Chondrocyte (in vitro differentiated cells): Measurements from ENCODE around the gene ATP23. TPM values are rescaled to one million over a fixed set of nuclear protein-coding genes. Genes with fewer than 3 reads are reported as not detected.

Experiments
- DNase-seq: peaks from one replicate; pipeline ENCODE4 v3.0.0; 2021; ENCODE audit warnings: mixed read lengths, low spot score
- H3K27ac Mint-ChIP-seq: one replicate; pipeline ENCODE4 v1.8.0; 2021; ENCODE audit warnings: mild to moderate bottlenecking, moderate library complexity, mixed read lengths; ENCODE audit not compliant: unreplicated experiment
- H3K27me3 Mint-ChIP-seq: 2 replicates; pipeline ENCODE4 v1.8.0; 2021; ENCODE audit warnings: low read depth, mixed read lengths
- H3K36me3 Mint-ChIP-seq: 2 replicates; pipeline ENCODE4 v1.8.0; 2021; ENCODE audit warnings: low read depth, mixed read lengths
- H3K4me1 Mint-ChIP-seq: 2 replicates; pipeline ENCODE4 v1.8.0; 2021; ENCODE audit warnings: low read depth, mild to moderate bottlenecking, mixed read lengths
- H3K4me3 Mint-ChIP-seq: one replicate; pipeline ENCODE4 v1.8.0; 2021; ENCODE audit warnings: mild to moderate bottlenecking, moderate library complexity, mixed read lengths; ENCODE audit not compliant: unreplicated experiment
- H3K9me3 Mint-ChIP-seq: 2 replicates; pipeline ENCODE4 v1.8.0; 2021; ENCODE audit warnings: low read depth, mixed read lengths
- total RNA-seq: library from RNA; stranded (reverse); gene quantifications from 3 replicates; pipeline ENCODE4 v1.2.1, GENCODE V29; 2021
- TF ChIP-seq, protein P1 (sequence below): fragments of 200-600 bp; sonication (generic); IDR thresholded peaks from 2 replicates; pipeline ENCODE4 v1.5.0; 2021; ENCODE audit warnings: antibody characterized with exemption, mild to moderate bottlenecking, moderate library complexity

Gene ATP23
- total RNA-seq, 1 donor from 2014 or later = 3.6 TPM

DNA sequence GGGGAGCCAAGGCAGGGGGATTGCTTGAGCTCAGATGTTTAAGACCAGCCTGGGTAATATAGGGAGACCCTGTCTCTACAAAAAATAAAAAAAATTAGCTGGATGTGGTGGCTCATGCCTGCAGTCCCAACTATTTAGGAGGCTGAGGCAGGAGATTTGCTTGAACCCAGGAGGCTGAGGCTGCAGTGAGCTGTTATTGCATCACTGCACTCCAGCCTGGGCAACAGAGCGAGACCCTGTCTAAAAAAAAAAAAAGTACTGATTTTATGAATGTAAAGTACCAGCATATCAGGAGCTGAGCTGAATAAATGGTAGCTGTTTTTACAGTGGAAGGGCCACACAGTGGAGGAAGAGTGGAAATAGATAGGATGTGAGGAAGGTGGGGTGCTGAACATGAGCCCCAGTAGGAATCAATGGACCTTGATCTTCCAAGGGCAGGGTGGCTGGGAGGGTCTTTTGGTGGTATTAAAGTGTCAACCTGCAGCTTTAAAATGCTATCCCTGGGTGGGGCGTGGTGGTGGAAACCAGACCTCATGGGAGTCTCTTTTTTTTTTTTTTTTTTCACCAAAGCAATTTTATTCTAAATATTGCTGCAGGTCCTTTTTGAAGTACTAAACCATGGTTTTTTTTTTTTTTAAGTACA, 2.2 kb downstream of the ATP23 start:
- no peaks in the 10 kb centered on the region for H3K9me3 Mint-ChIP-seq
- TF ChIP-seq, protein P1, sequence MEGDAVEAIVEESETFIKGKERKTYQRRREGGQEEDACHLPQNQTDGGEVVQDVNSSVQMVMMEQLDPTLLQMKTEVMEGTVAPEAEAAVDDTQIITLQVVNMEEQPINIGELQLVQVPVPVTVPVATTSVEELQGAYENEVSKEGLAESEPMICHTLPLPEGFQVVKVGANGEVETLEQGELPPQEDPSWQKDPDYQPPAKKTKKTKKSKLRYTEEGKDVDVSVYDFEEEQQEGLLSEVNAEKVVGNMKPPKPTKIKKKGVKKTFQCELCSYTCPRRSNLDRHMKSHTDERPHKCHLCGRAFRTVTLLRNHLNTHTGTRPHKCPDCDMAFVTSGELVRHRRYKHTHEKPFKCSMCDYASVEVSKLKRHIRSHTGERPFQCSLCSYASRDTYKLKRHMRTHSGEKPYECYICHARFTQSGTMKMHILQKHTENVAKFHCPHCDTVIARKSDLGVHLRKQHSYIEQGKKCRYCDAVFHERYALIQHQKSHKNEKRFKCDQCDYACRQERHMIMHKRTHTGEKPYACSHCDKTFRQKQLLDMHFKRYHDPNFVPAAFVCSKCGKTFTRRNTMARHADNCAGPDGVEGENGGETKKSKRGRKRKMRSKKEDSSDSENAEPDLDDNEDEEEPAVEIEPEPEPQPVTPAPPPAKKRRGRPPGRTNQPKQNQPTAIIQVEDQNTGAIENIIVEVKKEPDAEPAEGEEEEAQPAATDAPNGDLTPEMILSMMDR = no peak
- no peak overlapping the region for H3K4me3 Mint-ChIP-seq
- no peaks in the 10 kb centered on the region for H3K27me3 Mint-ChIP-seq
- DNase-seq = no peak
- no peak overlapping the region for H3K27ac Mint-ChIP-seq
- H3K4me1 Mint-ChIP-seq = peaks cover 20% of the 10 kb centered on the region
- no peaks in the 10 kb centered on the region for H3K36me3 Mint-ChIP-seq

DNA sequence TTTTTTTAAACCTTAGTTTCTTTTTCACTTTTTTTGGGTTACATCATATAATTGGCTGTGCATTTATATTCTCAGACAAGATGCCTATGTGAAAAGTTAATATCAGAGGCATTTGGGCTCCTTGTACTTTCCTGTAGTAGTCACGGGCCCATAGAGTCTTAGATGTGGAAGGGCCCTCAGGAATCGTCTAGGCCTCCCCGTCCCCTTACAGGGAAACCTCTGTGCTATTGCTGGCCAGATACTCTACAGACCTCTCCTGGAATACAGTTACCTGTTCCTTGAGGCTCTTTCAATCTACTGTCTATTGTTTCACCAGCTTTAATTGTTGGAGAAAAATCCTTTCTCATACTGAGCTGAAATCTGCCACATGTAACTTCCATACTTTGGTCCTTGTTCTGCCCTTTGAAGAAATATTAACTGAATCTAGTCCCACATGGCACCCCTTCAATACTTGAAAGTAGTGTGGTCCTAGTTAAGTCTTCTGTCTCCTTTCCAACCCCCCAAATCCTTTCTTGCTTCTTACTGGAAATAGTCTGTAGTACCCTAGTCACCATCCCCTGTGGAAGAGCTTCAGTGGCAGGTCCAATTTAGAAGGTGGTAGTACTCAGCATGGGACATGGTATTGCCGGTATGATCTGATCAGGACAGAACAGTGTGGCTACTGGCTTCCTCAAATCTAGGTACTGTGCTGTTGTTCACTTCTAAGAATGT, 3.1 kb downstream of the ATP23 start:
- TF ChIP-seq, protein P1 = no peak
- H3K4me1 Mint-ChIP-seq = peaks cover 20% of the 10 kb centered on the region
- no peaks in the 10 kb centered on the region for H3K36me3 Mint-ChIP-seq
- H3K4me3 Mint-ChIP-seq = no peak overlapping the region
- no peak overlapping the region for H3K27ac Mint-ChIP-seq
- H3K27me3 Mint-ChIP-seq = no peaks in the 10 kb centered on the region
- DNase-seq = no peak
- no peaks in the 10 kb centered on the region for H3K9me3 Mint-ChIP-seq

DNA sequence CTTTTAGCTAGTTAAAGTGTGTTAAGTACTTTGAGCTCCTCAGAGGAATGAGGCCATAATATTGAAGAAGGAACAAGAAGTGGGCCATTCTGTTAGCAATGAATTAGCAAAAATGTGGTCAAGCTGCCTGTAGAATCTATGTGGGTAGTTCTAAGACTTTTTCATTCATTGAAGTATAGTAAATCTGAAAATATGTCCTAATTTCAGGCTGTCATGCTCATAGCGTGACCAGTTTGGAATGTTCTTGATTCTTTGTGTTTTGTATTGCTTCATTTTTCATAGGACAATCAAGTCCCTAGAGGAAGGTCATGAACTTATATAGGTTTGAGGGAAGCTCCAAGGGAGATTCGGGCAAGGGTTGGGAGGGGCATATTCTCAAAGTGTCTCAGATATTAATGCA, 11.4 kb downstream of the ATP23 start:
- DNase-seq = no peak
- peaks cover 15% of the 10 kb centered on the region for H3K36me3 Mint-ChIP-seq

DNA sequence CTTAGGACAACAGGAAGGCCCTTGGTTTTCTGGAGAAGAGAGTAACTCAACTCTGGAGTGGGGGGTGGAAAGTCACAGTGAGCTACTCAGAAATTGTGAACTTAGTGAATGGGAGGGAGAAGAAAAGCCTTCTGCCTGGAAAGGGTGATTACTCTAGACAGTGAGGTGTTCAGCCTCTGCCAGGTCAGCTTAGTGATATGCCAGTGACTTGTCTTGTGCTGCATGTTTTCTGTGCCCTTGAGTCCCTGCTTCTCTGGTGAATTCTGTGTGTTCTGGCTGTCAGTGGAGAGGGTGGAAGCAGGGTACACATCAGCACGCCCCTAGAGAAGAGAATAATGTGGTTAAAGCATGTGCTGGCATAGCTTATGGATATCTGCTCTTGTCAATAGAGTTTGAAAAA, 13.4 kb downstream of the ATP23 start:
- TF ChIP-seq, protein P1 = no peak
- peaks cover 23% of the 10 kb centered on the region for H3K9me3 Mint-ChIP-seq
- H3K4me3 Mint-ChIP-seq = no peak overlapping the region
- H3K4me1 Mint-ChIP-seq = peaks cover 4% of the 10 kb centered on the region
- H3K36me3 Mint-ChIP-seq = peaks cover 23% of the 10 kb centered on the region
- DNase-seq = no peak
- H3K27me3 Mint-ChIP-seq = no peaks in the 10 kb centered on the region
- no peak overlapping the region for H3K27ac Mint-ChIP-seq

More for the DNA sequence above, 11.4 kb downstream of the ATP23 start:
- H3K27me3 Mint-ChIP-seq = no peaks in the 10 kb centered on the region
- H3K4me3 Mint-ChIP-seq = no peak overlapping the region
- peaks cover 4% of the 10 kb centered on the region for H3K4me1 Mint-ChIP-seq
- no peak overlapping the region for H3K27ac Mint-ChIP-seq
- peaks cover 5% of the 10 kb centered on the region for H3K9me3 Mint-ChIP-seq
- TF ChIP-seq, protein P1 = no peak

DNA sequence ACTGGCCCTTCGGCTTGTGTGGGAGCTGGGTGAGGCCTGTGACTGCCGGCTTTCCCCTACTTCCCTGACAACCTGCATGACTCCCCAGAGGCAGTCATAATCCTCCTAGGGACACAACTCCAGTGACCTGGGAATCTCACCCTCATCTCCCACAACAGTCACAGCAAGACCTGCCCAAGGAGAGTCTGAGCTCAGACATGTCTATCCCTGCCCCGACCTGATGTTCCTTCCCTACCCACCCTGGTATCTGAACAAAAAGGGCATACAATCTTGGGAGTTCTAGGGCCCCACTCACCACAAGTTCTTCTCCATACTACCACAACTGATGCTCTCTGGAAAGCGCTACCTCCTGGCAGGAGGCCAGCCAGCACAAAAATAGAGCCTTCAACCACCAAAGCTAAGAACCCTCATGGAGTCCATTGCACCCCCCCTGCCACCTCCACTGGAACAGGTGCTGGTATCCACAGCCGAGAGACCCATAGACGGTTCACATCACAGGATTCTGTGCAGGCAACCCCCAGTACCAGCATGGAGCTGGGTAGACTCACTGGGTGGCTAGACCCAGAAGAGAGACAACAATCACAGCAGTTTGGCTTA, 16.8 kb downstream of the ATP23 start:
- Mint-ChIP-seq H3K27me3 (no peaks in the 10 kb centered on the region), H3K4me1 (peaks cover 4% of the 10 kb centered on the region), H3K9me3 (peaks cover 54% of the 10 kb centered on the region), H3K4me3 (no peak overlapping the region), H3K27ac (no peak overlapping the region), H3K36me3 (peaks cover 28% of the 10 kb centered on the region)
- TF ChIP-seq, protein P1 = no peak
- DNase-seq = no peak
